Psoas muscle (tissue), 8 donors: ENCODE results near the gene HS6ST3. TPM values are rescaled to one million over a fixed set of nuclear protein-coding genes. Genes with fewer than 3 reads are reported as not detected.

ENCODE experiments used
- ATAC-seq, 4 donors: fragments of 200-7000 bp; cut with Tn5 transposase; one replicate each; pipeline ENCODE4 v1.9.1; 2020; ENCODE audit warnings: moderate library complexity in 3 of 4, mild to moderate bottlenecking in 2 of 4
- DNase-seq, 2 donors: peaks; one replicate each; pipeline ENCODE4 v3.0.0-alpha.2; 2020
- H3K27ac ChIP-seq: fragments of 200-600 bp; one replicate; pipeline ENCODE4 v1.8.0; 2022
- H3K27me3 ChIP-seq, 3 donors: fragments of 200-600 bp in 1 of 3; one replicate each; pipeline versions ENCODE4 v1.6.1 to v1.8.0; 2013 to 2022; ENCODE audit warnings: low read length in 2 of 3, mild to moderate bottlenecking in 2 of 3, moderate library complexity in 1 of 3; ENCODE audit not compliant: insufficient read depth in 3 of 3
- H3K36me3 ChIP-seq, 2 donors: fragments of 200-600 bp in 1 of 2; one replicate each; pipeline versions ENCODE4 v1.6.1 to v1.8.0; 2013 to 2022; ENCODE audit warnings: low read depth in 1 of 2, mild to moderate bottlenecking in 1 of 2, moderate library complexity in 1 of 2; ENCODE audit not compliant: insufficient read depth in 1 of 2
- H3K4me1 ChIP-seq: fragments of 200-600 bp; one replicate; pipeline ENCODE4 v1.8.0; 2022
- H3K4me3 ChIP-seq: fragments of 200-600 bp; one replicate; pipeline ENCODE4 v1.8.0; 2022; ENCODE audit warnings: mild to moderate bottlenecking
- H3K9me3 ChIP-seq: fragments of 200-600 bp; one replicate; pipeline ENCODE4 v1.8.0; 2022
- CTCF ChIP-seq: fragments of 200-600 bp; IDR thresholded peaks from one replicate; pipeline ENCODE4 v1.8.0; 2022; ENCODE audit warnings: antibody characterized with exemption
- WGBS, 3 donors: extraction: QIAGEN DNeasy Blood & Tissue Kit; methylation state at CpG; one replicate each; pipeline versions ENCODE4 v1.1.6 to v1.1.7; 2013; 5-methylcytosine and 5-hydroxymethylcytosine counted together
- intact Hi-C, 2 donors: fragments of 100-400 bp; cut with DNase I; formaldehyde crosslinking; loops; one replicate each; pipeline versions ENCODE4 v1.11.0 to v1.14.2; 2022
- polyA plus RNA-seq, 3 donors: library from polyadenylated mRNA; stranded (reverse); fragments of 200-250 nt; gene quantifications; one replicate each; pipeline ENCODE4 v1.2.3, GENCODE V29; 2013
- total RNA-seq, 4 donors: library from RNA; stranded (reverse); fragmentation: NEBNext Ultra II Directional in 2 of 4; extraction: Animal tissue kit (Norgen Biotek cat#: 25700) in 2 of 4; gene quantifications; one replicate each; pipeline versions ENCODE4 v1.2.1 to v1.2.4, GENCODE V29; 2021 to 2023
- donor health status: healthy with polysubstance abuse.
- donor health status: DM: no; HTN: no; CAD: no; lungs with moderate emphysema.
- donor health status: Bipolar disorder and iron deficiency.
- donor health status: healthy.
- donor health status: DM: yes; HTN: yes; CAD: no.
- donor health status: DM: no; HTN: no; CAD: no.
- donor health status: DM: no; HTN: no; CAD: no.
- donor health status: DM: yes; HTN: yes; CAD: no.

Gene HS6ST3
- total and polyA plus RNA-seq, 7 donors = 0.01 to 0.58 (median 0.10) TPM

- DNase-seq (no peak), ATAC-seq (no peak)
- Histone ChIP-seq H3K27me3 (no peaks in the 10 kb centered on the region), H3K36me3 (no peaks in the 10 kb centered on the region), H3K4me1 (no peaks in the 10 kb centered on the region), H3K27ac (no peak overlapping the region), H3K9me3 (no peaks in the 10 kb centered on the region), H3K4me3 (no peak overlapping the region)
- no peak for TF ChIP-seq CTCF
- intact Hi-C loops = no loop called here
Measured at GRCh38 chr13:96672016-96672415, 582.1 kb downstream of the HS6ST3 start.

GRCh38 chr13:96673825-96674224 is 583.9 kb downstream of the HS6ST3 start:
- H3K4me1 ChIP-seq = no peaks in the 10 kb centered on the region
- no peaks in the 10 kb centered on the region for H3K9me3 ChIP-seq
- ATAC-seq = no peak
- H3K27me3 ChIP-seq = no peaks in the 10 kb centered on the region
- DNase-seq = no peak
- no peaks in the 10 kb centered on the region for H3K36me3 ChIP-seq
- H3K27ac ChIP-seq = no peak overlapping the region
- TF ChIP-seq CTCF = no peak
- intact Hi-C loops = no loop called here
- H3K4me3 ChIP-seq = no peak overlapping the region
- WGBS, 3 donors = 65 to 77% (median 66%) methylated on average over 3 of the region's 3 CpGs

- DNase-seq (no peak), ATAC-seq (no peak)
- no peak overlapping the region for H3K4me3 ChIP-seq
- no peaks in the 10 kb centered on the region for H3K9me3 ChIP-seq
- H3K27ac ChIP-seq = no peak overlapping the region
- no peaks in the 10 kb centered on the region for H3K36me3 ChIP-seq
- no peaks in the 10 kb centered on the region for H3K4me1 ChIP-seq
- TF ChIP-seq CTCF = no peak
- intact Hi-C loops = no loop called here
- H3K27me3 ChIP-seq = no peaks in the 10 kb centered on the region
Measured at GRCh38 chr13:96677029-96677428, 587.1 kb downstream of the HS6ST3 start.

GRCh38 chr13:96678801-96679200 is 588.9 kb downstream of the HS6ST3 start:
- TF ChIP-seq CTCF = no peak
- Histone ChIP-seq H3K36me3 (no peaks in the 10 kb centered on the region), H3K27me3 (no peaks in the 10 kb centered on the region), H3K4me3 (no peak overlapping the region), H3K9me3 (no peaks in the 10 kb centered on the region), H3K4me1 (no peaks in the 10 kb centered on the region), H3K27ac (no peak overlapping the region)
- intact Hi-C loops = no loop called here
- ATAC-seq = no peak
- no peak for DNase-seq
- whole genome bisulfite sequencing, 3 donors = 62 to 68% (median 64%) methylated on average over 2 of the region's 2 CpGs

- WGBS, 3 donors = 78 to 83% (median 79%) methylated on average over 5 of the region's 5 CpGs
- H3K36me3 ChIP-seq = no peaks in the 10 kb centered on the region
- no peaks in the 10 kb centered on the region for H3K9me3 ChIP-seq
- DNase-seq (no peak), ATAC-seq (no peak)
- no peak overlapping the region for H3K4me3 ChIP-seq
- H3K27me3 ChIP-seq = no peaks in the 10 kb centered on the region
- no peak for TF ChIP-seq CTCF
- no peaks in the 10 kb centered on the region for H3K4me1 ChIP-seq
- intact Hi-C loops = no loop called here
- H3K27ac ChIP-seq = no peak overlapping the region
Measured at GRCh38 chr13:96680898-96681297, 591.0 kb downstream of the HS6ST3 start.
